HG02870 (cell line): ENCODE results near the gene KRTAP10-2.
"Not testable (repeated sequence)": the region's sequence is repeated elsewhere in the genome, so short reads cannot be mapped to it uniquely, and the experiment has no call there.

Experiments
- ATAC-seq: cut with Tn5 transposase; IDR thresholded peaks from one replicate; pipeline ENCODE4 v1.9.1; 2021; ENCODE audit warnings: mild to moderate bottlenecking, moderate library complexity; ENCODE audit not compliant: unreplicated experiment

KRTAP10-2 gene

DNA sequence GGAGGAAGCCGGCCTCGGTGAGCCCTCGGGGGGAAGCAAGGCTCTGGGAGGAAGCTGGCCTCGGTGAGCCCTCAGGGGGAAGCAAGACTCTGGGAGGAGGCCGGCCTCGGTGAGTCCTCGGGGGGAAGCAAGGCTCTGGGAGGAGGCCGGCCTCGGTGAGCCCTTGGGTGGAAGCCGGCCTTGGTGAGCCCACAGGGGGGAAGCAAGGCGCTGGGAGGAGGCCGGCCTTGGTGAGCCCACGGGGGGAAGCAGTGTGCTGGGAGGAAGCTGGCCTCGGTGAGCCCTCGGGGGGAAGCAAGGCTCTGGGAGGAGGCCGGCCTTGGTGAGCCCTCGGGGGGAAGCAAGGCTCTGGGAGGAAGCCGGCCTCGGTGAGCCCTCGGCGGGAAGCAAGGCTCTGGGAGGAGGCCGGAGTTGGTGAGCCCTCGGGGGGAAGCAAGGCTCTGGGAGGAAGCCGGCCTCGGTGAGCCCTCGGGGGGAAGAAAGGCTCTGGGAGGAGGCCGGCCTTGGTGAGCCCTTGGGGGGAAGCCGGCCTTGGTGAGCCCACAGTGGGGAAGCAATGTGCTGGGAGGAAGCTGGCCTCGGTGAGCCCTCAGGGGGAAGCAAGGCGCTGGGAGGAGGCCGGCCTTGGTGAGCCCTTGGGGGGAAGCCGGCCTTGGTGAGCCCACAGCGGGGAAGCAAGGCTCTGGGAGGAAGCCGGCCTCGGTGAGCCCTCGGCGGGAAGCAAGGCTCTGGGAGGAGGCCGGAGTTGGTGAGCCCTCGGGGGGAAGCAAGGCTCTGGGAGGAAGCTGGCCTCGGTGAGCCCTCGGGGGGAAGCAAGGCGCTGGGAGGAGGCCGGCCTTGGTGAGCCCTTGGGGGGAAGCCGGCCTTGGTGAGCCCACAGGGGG is 48.1 kb downstream of the KRTAP10-2 start:
- ATAC-seq, result not testable (repeated sequence)

DNA sequence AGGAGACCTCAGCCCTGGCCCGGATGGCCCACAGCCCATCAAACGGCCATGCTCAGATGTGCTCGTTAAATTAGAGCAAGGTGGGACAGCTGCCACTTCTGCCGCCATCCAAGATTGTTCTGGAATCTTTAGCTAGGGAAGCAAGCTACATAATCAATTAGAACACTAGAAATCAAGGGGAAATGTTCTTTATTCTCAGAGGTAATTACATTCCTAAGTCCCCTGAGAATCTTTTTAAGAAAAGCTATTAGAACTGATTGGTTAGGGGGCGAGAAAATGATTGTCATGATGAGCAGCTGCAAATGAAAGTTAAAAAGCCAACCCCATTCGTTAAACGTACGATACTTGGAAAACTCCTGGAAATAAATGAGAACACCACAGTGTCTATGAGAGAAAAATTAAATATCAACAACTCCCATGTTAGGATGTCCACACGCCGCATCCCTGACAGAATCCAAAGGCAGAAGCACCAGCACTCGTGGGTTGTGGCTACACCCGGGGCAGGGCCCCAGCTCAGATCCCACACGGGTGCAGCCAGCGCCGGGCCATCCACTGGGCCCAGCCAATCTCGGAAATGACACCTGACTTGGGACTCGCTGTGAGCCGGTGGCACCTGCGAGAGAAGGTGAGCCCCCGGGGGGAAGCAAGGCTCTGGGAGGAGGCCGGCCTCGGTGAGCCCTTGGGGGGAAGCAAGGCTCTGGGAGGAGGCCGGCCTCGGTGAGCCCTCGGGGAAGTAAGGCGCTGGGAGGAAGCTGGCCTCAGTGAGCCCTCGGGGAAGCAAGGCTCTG is 48.9 kb downstream of the KRTAP10-2 start:
- ATAC-seq, result no peak
